ENCODE results near the gene VPS51. TPM values are rescaled to one million over a fixed set of nuclear protein-coding genes. Genes with fewer than 3 reads are reported as not detected.

VPS51 gene
- total and polyA plus RNA-seq, 10 of the 15 experiments (the other 5 are each of a cell fraction or from before 2014, with no cell fraction given), result 1.5 to 279 (median 53.2) TPM

DNA sequence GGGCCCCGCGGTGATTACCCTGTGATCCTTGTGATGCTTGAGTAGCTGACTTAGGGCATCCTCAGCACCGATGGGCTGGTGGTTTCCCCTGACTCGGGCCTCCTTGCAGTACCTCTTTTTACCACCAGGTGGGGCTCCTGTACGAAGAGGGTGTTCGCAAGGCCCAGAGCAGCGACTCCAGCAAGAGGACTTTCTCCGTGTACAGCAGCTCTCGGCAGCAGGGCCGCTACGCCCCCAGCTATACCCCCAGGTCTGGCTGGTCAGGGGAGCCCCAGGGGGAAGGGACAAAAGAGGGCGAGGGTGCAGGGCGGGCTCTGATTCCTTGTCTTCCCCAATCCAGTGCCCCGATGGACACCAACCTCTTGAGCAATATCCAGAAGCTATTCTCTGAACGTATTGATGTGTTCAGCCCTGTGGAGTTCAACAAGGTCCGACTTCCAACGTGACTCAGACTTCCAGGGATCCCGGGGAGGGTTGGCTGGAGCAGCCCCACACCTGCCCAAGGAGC, 14.4 kb downstream of the VPS51 start (continued):
- TF ChIP-seq ETV6 (conservative IDR thresholded peaks at IDR 0.05 in 1 of 2, IDR thresholded peaks at IDR 0.05 in 1 of 2; ENCODE audit: borderline replicate concordance in 1 of 2, low read depth in 1 of 2), result no peak
- TF ChIP-seq NBN (IDR thresholded peaks at IDR 0.05), result 0 out of 2 replicates have a peak, but pooled peaks have one; percentile 31
- no peak for TF ChIP-seq ZBTB11 (CRISPR knock-in tag; IDR thresholded peaks at IDR 0.05)
- no peak for TF ChIP-seq SRF (IDR thresholded peaks at IDR 0.05; ENCODE audit: low read depth in 2 of 2, low read length in 2 of 2)
- TF ChIP-seq, protein P1, sequence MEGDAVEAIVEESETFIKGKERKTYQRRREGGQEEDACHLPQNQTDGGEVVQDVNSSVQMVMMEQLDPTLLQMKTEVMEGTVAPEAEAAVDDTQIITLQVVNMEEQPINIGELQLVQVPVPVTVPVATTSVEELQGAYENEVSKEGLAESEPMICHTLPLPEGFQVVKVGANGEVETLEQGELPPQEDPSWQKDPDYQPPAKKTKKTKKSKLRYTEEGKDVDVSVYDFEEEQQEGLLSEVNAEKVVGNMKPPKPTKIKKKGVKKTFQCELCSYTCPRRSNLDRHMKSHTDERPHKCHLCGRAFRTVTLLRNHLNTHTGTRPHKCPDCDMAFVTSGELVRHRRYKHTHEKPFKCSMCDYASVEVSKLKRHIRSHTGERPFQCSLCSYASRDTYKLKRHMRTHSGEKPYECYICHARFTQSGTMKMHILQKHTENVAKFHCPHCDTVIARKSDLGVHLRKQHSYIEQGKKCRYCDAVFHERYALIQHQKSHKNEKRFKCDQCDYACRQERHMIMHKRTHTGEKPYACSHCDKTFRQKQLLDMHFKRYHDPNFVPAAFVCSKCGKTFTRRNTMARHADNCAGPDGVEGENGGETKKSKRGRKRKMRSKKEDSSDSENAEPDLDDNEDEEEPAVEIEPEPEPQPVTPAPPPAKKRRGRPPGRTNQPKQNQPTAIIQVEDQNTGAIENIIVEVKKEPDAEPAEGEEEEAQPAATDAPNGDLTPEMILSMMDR (IDR thresholded peaks at IDR 0.05 in 2 of 3, conservative IDR thresholded peaks at IDR 0.05 in 1 of 3; ENCODE audit: control insufficient read depth in 2 of 3, extremely low read depth in 1 of 3, insufficient read depth in 1 of 3, low read depth in 3 of 3, low read length in 3 of 3), result peak; percentile 97 to 99 (median 99)
- TF ChIP-seq HDAC2 (IDR thresholded peaks at IDR 0.05), result no peak

All from GM12878 (cell line).